ENCODE data around the gene IFI30.

Gene IFI30

GRCh38 chr19:18226956-18227780 is 53.6 kb downstream of the IFI30 start:
- DNase-seq: no peak
